HL-60 (cell line): ENCODE measurements around the gene HSDL2.

Source experiments
- POLR2AphosphoS5 ChIP-seq: IDR thresholded peaks from 2 replicates; pipeline ENCODE4 v1.6.1; 2012; ENCODE audit warnings: low read depth
- SPI1 ChIP-seq: IDR thresholded peaks from 2 replicates; pipeline ENCODE4 v1.6.1; 2012; ENCODE audit warnings: low read depth, mild to moderate bottlenecking, borderline replicate concordance
- TF ChIP-seq, protein P1 (sequence below): IDR thresholded peaks from one replicate; pipeline ENCODE4 v1.5.1; 2011; ENCODE audit warnings: low read length, control low read depth, inconsistent platforms; ENCODE audit not compliant: insufficient read depth

DNA sequence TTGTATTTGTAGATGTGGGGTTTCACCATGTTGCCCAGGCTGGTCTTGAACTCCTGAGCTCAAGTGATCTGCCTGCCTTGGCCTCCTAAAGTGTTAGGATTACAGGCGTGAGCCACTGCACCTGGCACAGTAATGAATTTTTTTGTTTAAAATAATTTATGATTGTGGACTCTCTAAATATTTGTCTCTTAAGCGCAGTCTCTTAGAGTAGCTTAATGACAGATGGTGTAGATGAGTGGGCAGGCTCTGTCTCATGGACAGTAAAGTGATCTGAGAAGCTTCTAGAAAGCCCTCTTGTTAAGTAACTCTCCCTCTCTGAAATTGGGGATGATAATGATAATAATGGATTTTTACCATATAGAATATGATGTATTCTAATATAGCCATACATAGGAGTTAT lies 59.3 kb downstream of the HSDL2 start:
- TF ChIP-seq, protein P1, sequence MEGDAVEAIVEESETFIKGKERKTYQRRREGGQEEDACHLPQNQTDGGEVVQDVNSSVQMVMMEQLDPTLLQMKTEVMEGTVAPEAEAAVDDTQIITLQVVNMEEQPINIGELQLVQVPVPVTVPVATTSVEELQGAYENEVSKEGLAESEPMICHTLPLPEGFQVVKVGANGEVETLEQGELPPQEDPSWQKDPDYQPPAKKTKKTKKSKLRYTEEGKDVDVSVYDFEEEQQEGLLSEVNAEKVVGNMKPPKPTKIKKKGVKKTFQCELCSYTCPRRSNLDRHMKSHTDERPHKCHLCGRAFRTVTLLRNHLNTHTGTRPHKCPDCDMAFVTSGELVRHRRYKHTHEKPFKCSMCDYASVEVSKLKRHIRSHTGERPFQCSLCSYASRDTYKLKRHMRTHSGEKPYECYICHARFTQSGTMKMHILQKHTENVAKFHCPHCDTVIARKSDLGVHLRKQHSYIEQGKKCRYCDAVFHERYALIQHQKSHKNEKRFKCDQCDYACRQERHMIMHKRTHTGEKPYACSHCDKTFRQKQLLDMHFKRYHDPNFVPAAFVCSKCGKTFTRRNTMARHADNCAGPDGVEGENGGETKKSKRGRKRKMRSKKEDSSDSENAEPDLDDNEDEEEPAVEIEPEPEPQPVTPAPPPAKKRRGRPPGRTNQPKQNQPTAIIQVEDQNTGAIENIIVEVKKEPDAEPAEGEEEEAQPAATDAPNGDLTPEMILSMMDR: no peak
- TF ChIP-seq POLR2AphosphoS5 (no peak), SPI1 (no peak)
